Dermis blood vessel endothelial cell (primary cell): ENCODE results near the gene EIF1AX. TPM values are rescaled to one million over a fixed set of nuclear protein-coding genes. Genes with fewer than 3 reads are reported as not detected.
A peak's percentile ranks its signal among the peaks of the same experiment; 100 is the strongest.
"Not testable (repeated sequence)": the region's sequence is repeated elsewhere in the genome, so short reads cannot be mapped to it uniquely, and the experiment has no call there.

Source experiments
- DNase-seq: peaks from one replicate; pipeline ENCODE4 v3.0.0; 2010
- total RNA-seq: library from RNA; depleted of rRNA; stranded (reverse); fragments of >200 nt; gene quantifications from 2 replicates; pipeline ENCODE4 v1.2.3, GENCODE V29; 2014

The EIF1AX gene
- total RNA-seq = 28.8 and 32.2 TPM in 2 replicates

GRCh38 chrX:20141281-20142220, at the start of gene EIF1AX:
EIF1AX (minus strand) TSS chrX:20141838; CDS start chrX:20141640, 198 bp downstream.
- DNase-seq = peak; percentile 97

GRCh38 chrX:20189171-20189570, 47.5 kb upstream of the EIF1AX start:
- no peak for DNase-seq

GRCh38 chrX:20181598-20182329, 40.1 kb upstream of the EIF1AX start:
- no peak for DNase-seq

GRCh38 chrX:20177093-20177492, 35.5 kb upstream of the EIF1AX start:
- no peak for DNase-seq

GRCh38 chrX:20173856-20174255, 32.2 kb upstream of the EIF1AX start:
- DNase-seq = no peak

GRCh38 chrX:20173313-20173712, 31.7 kb upstream of the EIF1AX start:
- no peak for DNase-seq

- no peak for DNase-seq
Measured at GRCh38 chrX:20171887-20172286, 30.2 kb upstream of the EIF1AX start.

GRCh38 chrX:20162516-20162915, 20.9 kb upstream of the EIF1AX start:
- DNase-seq = not testable (repeated sequence)

GRCh38 chrX:20159797-20160385, 18.3 kb upstream of the EIF1AX start:
- no peak for DNase-seq

GRCh38 chrX:20151689-20152088, 10.1 kb upstream of the EIF1AX start:
- DNase-seq = no peak

GRCh38 chrX:20149326-20149725, 7.7 kb upstream of the EIF1AX start:
- DNase-seq = no peak

- no peak for DNase-seq
Measured at GRCh38 chrX:20147561-20147960, 5.9 kb upstream of the EIF1AX start.

GRCh38 chrX:20144491-20144890, 2.9 kb upstream of the EIF1AX start:
- DNase-seq = peak; percentile 88

- DNase-seq = no peak
Measured at GRCh38 chrX:20143561-20143960, 1.9 kb upstream of the EIF1AX start.

GRCh38 chrX:20143111-20143510, 1.5 kb upstream of the EIF1AX start:
- no peak for DNase-seq

GRCh38 chrX:20140420-20140819, 1.2 kb downstream of the EIF1AX start:
- DNase-seq = peak; percentile 17

GRCh38 chrX:20139966-20140365, 1.7 kb downstream of the EIF1AX start:
- no peak for DNase-seq

GRCh38 chrX:20135944-20136343, 5.7 kb downstream of the EIF1AX start:
- no peak for DNase-seq

- no peak for DNase-seq
Measured at GRCh38 chrX:20132666-20133065, 9.0 kb downstream of the EIF1AX start.

GRCh38 chrX:20130357-20130756, 11.3 kb downstream of the EIF1AX start:
- DNase-seq = no peak

GRCh38 chrX:20129547-20129946, 12.1 kb downstream of the EIF1AX start:
- no peak for DNase-seq

GRCh38 chrX:20128670-20129069, 13.0 kb downstream of the EIF1AX start:
- no peak for DNase-seq

- DNase-seq = not testable (repeated sequence)
Measured at GRCh38 chrX:20127440-20127839, 14.2 kb downstream of the EIF1AX start.
